NCI-H526 (cell line): ENCODE data around the gene NCAPG2.
"Not testable (repeated sequence)": the region's sequence is repeated elsewhere in the genome, so short reads cannot be mapped to it uniquely, and the experiment has no call there.

Experiments used
- DNase-seq, 2 experiments: peaks; one replicate each; lab custom pipeline; 2025; lab: John Stamatoyannopoulos, UW

NCAPG2 gene

DNA sequence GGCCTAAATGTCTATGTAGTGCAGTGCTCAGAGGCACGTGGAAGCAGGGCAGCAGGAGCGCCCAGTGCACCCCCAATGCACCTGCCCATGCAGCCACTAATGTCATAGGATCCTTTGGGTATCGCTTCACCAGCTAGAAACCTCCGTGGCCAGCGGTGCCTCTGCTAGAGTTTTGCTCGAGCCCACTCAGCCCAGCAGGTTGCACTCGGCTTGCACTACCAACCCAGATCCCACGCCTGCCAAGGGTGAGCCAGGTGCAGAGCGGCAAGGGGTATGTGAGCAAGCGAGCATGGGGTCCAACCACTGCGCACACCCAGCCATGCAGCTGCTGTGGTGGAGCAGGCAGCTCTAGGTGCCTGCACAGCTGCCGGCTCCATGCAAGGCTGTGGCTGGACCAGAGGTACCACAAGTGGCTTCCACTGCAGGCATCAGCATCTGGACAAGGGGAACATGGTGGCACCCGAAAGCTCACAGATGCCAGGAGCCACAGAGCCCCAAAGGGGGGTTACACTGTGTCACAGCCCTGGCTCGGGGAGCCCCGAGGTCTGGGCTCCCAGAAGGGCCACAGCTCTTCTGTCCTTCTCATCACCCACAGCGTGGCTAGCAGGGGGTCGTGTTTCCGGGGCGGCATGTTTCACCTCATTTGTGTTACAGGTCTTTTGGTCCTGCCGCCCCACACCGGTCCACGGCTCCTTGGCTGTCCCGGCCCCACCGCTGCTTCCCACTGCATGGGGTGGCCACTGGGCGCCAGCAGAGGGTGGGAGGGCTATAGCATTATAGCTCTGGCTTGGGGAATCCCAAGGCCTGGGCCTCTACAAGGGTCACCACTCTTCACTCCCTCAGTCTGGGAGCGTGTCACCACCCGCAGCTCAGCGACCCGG is 2.3 kb upstream of the NCAPG2 start:
- no peak for DNase-seq

DNA sequence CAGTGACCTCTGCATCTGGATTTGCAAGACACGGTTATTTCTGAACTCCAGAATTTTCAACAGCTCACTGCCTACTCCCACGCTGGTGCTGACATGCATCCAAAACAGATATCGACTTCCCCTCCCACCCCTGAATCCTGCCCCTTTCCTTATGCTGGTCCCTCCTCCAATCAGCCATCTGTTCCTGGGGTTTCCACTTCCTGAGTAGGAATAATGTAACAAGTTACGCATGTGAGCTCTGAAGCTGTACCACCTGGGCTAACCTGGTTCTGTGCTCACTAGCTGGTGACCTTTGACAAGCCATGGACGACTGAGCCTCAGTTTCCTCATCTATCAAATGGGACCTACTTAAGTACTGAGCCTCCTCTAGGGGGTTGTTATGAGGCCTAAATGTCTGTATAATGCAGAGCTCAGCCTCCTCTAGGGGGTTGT is 1.7 kb upstream of the NCAPG2 start:
- DNase-seq, result no peak

DNA sequence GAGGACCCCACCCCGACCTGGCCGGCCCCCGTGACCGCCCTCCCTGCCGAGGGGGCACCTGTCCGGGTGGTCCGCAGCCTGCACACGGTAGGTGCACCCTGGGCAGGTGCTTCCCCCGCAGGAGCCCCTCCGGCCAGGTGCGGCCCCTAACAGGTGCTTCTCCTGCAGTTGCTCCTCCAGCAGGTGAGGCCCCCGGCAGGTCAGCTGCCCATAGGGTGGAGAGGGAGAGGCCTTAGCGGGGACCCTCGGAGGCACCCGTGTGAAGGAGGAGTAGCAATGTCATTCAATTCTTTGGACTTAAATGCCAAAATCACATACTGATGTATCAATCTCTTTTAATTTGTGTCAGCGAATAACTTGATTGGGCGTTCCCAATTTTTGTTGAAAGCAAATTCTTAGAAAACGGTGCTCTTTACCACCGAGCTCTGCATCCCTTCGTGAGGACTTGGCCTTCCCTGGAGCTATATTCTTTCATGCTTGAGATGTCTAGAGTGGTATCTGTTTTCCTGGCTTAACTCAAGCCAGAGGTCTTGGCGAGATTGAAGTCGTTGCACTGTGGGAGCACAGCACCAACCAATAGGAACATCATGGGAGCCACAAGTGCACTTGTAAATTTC is 738 bp upstream of the NCAPG2 start:
- peak; percentile 28 to 69 for DNase-seq

DNA sequence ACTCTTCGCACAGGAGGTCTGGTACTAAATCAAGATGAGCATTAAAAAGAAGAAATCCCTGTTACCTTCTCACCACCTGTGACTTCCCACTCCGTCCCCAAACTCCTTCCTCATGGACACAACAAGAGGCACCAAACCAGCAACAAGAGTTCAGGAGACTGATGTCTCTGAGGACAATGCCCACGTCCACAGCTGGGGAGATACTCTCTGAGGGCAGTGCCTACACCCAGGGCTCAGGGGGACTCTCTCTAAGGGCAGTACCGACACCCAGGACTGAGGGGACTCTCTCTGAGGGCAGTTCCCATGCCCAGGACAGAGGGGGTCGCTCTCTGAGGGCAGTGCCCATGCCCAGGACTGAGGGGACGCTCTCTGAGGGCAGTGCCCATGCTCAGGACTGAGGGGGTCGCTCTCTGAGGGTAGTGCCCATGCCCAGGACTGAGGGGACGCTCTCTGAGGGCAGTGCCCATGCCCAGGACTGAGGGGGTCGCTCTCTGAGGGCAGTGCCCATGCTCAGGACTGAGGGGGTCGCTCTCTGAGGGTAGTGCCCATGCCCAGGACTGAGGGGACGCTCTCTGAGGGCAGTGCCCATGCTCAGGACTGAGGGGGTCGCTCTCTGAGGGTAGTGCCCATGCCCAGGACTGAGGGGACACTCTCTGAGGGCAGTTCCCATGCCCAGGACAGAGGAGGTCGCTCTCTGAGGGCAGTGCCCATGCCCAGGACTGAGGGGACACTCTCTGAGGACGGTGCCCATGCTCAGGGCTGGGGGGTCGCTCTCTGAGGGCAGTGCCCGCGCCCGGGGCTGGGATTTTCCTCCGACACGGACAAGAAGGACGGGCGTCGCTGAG is 703 bp downstream of the NCAPG2 start:
- peak in 1 of 2 experiments; percentile 25 for DNase-seq

DNA sequence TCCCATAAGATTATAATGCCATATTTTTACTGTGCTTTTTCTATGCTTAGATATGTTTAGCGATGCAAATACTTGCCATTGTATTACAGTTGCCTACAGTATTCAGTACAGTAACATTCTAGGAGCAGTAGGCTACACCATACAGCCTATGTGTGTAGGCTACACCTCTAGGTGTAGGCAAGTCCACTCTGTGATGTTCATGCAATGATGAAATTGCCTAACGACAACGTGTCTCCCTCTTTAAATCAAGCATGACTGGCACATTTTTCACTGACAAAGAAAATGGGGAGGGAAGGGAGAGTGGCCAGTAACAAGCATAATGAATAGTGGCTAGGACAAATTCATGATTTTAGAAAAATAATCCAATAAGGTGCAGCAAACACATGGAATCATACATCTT is 1.7 kb downstream of the NCAPG2 start:
- peak; percentile 22 to 24 for DNase-seq

DNA sequence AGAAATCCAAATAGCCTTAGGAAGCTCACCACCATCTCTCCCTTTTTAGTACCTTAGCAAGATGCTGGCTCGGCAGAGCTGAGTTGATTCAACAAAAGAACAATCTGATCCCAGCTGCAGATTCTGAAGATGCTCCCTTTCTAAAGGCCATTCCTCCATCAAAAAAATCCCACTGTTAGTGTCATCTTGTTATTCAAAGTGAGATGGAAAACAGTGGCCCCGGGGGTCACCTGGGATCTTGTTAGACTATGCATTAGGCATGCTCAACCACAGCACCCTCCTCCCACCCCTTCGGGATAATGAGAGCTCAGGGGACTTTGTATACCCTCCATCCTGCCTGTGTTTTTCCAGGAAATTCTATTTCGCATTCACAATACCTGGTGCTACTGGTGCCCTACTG is 2.4 kb downstream of the NCAPG2 start:
- DNase-seq, result peak; percentile 19 to 53

DNA sequence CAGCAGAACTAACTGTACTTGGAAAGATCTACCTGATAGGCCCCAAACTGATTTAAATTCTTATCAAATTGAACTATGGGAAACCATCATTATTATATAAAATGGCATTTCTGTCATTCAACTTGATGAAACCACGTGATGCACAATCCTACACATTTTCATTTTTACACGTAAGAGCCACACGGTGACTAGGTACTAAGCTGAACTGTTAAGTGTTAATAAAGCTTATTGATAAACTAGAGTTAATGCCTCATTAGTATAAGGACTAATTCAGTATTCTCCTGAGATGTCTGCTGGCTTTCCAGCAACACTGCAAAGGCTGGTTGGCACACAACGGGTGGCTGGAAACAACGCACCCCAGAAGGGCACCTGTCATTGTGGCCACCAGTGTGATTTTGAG is 4.6 kb downstream of the NCAPG2 start:
- DNase-seq, result no peak

DNA sequence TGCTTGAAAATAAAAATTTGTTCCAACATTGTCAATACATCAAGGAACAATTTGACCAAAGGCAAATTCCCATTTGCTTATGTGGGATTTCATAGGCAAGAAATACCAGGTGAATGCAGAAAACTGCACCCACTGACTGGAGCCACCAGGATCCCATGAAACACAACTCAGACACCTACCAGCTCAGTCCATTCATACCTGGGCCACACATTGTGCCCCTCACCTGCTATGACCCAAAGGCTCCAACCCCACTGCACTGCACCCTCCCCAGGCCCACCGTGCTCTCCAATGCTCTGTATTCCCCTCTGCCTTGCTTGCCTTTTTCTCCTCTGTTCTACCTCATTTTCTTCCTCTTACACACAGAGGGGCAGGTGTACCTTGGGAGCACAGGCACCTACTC is 5.3 kb downstream of the NCAPG2 start:
- no peak for DNase-seq

DNA sequence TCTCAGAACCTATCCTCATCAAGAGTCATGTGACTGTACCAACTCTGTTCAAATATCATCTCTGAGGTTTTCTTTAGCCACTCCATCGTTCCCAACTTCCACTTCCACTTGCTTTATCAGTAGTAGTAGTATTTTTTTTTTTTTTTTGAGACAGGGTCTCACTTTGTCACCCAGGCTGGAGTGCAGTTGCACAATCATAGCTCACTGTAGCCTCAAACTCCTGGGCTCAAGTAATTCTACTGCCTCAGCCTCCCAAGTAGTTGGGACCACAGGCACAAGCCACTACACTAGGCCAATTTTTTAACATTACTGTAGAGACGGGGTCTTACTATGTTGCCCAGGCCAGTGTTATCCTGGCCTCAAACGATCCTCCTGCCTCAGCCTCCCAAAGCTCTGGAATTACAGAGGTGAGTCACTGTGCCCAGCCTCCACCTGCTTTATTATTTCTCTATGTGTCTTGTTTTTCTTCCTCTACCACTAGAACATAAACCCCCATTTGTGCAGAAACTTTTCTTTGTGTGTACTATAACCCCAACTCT is 5.9 kb downstream of the NCAPG2 start:
- DNase-seq, result no peak

DNA sequence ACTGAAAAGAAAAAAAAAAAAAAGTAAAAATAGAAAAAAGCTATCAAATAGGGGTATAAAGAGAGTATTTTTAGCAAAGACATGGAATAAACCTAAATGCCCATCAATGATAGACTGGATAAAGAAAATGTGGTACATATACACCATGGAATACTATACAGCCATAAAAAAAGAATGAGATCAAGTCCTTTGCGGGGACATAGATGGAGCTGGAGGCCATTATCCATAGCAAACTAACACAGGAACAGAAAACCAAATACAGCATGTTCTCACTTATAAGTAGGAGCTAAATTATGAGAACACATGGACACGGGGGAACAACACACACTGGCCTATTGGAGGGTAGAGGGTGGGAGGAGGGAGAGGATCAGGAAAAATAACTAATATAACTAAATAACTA is 7.0 kb downstream of the NCAPG2 start:
- not testable (repeated sequence) for DNase-seq

DNA sequence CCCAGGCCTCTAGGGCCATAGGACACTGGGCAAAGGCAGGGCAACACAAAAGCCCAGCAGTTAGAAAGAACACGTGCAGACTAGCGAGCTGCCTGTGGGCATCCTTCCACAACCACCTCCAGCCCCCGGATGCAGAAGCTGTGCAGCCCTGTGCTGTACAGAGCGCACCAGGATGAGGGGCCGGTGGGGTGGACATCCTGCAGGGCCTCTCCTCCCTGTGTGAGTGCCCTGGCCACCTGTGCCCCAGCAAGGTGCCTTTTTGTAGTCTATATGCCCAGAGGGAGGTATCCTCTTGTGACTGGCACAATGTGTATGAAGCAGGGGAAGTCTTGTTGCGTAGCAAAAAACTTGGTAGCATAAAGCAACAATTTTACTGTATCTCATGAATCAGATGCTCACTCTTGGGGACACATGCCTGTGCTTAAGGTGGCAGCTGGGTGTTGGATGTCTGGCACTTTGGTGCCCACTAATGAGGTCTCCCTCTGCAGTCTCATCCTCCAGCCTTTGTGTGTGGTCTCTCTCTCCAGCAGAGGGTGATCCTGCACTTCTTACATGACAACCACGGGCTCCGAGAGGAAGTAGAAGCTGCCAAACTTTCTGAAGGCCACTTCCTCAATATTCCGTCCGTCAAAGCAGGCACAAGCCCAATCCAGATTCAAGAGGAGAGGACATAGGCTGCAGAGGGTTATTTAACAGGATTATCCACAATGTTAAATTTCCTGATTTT is 8.7 kb downstream of the NCAPG2 start:
- peak; percentile 53 to 65 for DNase-seq

DNA sequence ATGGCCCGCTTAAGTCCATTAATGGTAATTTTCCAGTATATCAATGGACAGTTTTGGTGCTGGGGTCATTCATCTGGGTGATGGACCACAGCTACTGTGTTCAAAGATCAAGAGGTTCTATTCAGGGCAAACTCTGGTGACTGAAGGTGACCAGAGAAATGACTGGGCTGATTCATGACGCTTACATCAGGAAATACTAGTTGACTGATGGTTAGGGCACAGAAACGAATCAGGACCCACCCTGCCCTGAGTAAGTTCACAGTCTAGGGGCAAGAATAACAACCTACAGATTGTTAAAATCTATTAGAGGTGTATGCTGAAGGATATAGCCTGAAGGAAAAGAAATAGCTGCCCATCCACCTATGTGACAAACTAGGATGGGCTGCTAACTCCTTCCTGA is 9.5 kb downstream of the NCAPG2 start:
- no peak for DNase-seq

DNA sequence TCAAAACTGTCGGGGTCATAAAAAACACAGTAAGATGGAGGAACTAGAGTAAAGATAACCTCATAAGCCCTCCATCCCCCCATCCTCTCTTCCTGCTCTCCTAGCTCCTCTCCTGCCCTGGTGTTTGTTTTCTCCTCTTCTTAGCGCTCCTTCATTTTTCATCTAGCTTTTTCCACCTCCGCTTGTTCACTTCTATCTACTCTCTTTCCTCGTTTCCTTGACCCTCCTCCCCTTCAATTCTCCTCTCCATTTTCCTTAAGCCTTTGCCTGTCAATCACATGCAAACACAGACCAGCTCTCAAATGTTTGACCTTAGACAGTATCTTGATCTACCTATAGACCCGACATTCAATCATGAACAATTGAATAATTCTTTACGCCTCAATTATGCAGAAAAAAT is 10.0 kb downstream of the NCAPG2 start:
- no peak for DNase-seq

DNA sequence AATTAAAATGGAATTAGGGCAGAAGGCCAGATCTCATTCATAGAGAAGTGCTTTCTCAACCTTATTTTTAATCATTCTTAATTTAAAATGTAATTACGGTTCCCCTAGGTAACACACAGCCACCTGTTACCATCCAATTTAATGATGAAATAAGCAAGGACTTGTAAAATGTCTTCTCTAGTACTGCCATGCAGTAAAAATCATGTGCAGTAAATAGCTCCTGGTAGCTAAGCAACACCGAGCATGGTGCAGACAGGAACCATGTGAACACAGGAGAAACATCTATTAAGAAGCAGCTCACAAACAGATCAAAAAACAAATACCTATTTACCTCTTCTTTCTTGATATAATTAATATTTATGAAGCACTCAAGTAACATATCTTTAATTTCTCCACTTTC is 15.1 kb downstream of the NCAPG2 start:
- DNase-seq, result no peak

DNA sequence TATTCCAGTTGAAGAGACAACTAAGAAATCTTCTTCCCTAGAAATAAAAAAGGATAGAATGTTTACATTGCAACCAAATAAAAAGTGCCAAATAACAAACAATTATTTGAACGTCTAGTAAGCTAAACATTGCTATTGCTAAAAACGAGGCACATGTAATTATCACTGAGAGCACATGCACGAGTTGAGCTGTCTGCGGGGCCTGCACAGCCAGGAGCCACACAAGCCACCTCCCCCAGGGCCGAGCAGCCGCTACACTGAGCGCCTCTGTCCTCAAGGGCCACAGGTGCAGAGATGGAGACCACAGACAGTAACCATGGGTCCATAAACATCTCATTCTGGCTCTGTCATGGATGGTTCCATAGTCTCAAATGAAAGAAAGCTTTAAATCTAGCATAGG is 17.2 kb downstream of the NCAPG2 start:
- no peak for DNase-seq

DNA sequence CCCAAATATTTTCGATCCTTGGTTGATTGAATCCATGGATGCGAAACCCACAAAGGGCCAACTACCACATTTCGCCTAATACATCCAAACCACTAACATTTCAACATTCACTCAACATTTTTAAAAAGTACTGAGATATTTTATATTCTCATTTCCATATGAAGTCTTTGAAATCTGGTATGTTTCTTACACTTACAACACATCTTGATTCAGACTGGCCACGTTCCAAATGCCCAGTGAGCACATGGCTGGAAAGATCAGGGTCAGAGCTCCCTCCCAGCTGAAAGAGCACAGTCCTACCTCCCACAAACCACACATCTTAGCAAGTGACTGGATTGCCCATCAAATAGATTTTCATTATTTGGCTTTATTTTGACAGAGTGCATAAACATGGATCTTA is 18.9 kb downstream of the NCAPG2 start:
- DNase-seq, result no peak

DNA sequence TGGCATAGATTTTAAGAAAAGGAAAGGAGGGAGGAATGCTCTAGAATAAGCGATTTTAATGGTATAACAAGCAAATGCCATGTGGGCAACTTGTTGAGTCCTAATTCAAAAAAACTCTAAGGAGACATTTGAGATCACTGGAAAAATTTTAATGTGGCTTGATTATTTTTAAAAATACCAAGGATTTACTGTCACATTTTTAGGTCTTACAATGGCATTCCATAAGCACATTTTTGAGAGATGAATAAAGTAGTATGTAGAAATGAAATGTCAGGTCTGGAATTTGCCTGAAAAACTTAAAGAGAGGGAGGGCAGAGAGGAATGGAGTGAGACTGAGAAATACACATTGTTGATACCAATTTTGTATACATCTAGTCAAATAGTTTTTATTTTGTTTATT is 20.3 kb downstream of the NCAPG2 start:
- DNase-seq, result no peak

DNA sequence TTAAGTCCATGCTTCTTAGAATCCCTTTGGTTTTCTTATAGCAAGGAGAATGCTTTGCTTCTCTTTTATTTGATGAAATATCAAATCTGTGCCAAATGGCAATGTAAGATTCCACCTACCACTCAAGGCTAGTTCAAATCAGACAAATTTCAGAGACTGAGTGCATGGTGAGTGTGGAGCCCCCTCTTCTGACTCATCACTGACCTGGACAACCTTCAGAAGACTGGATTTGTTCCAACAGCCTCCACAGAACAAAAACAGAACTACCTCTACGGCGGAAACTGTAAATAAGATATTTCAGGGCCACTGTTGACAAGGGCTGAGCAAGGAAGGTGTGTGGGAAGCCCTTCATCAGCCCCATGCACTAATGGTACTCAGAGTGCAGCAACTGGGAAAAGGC is 21.1 kb downstream of the NCAPG2 start:
- DNase-seq, result no peak

DNA sequence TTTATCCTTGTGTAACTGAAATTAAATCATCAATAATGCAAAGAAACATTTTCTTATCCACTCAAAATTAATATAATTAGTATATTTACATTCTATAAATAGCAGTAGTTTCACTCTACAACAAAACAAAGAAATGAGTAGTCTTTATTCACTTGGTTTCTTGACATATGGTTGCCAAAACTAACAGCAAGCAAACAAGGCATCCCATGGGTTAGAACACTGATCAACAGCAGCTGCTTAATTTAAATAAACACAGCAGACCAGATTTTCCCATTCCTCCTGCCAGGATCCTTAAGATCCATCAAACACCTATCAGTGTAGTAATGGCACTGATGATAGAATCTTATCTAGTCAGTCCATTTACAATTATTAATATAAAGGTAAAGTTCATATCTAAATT is 22.1 kb downstream of the NCAPG2 start:
- no peak for DNase-seq

DNA sequence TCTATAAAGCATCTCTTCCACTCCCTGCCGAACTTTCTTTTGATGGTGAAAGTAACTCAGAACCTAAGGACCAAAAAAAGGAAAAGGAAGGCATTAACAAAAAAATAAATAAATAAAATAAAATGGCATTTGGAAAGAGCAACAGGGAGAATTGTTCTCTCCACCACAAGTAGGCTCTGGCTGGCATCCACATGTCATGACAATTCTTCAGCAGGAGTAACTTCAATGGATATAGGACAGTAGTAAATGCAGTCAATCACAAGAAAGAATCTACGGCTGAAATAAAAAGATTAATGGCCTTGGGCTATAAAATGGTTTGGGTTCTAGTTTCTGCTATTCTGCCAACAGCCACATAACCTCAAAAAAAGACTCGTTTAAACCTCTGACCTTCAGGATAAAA is 23.9 kb downstream of the NCAPG2 start:
- no peak for DNase-seq

DNA sequence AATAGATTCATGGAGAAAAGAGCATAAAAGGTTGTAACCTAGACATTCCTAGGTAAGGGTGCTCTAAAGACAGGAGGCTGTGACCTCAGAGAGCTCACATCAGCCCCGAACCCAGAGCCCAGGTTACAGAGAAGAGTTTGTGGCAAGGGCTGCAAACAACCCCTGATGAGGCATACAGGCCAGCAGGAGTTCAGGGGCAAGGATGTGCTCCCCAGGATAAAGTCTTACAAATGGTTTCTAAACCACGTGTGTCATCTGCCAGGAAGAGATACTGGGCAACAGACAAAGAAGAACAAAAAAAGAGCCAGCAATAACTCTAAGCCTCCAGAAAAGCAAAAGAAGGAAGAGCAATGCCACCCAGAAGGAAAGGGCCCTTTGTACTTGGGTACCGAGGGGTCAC is 27.7 kb downstream of the NCAPG2 start:
- no peak for DNase-seq
